Activated CD8-positive, alpha-beta T cell treated with anti-CD3 and anti-CD28 coated beads for 36 hours (primary cell): ENCODE measurements around the gene WDFY2. TPM values are rescaled to one million over a fixed set of nuclear protein-coding genes. Genes with fewer than 3 reads are reported as not detected.

Source experiments
- ATAC-seq: fragments of 200-7000 bp; cut with Tn5 transposase; one replicate; pipeline ENCODE4 v1.10.0; 2021; ENCODE audit warnings: mild to moderate bottlenecking, moderate library complexity
- CTCF ChIA-PET: fragments of 350-600 bp; sonication (Branson Sonifier 250); formaldehyde crosslinking; loops from one replicate; lab custom pipeline; 2021; ENCODE audit warnings: antibody characterized with exemption; lab: Charles Lee
- POLR2A ChIA-PET: fragments of 350-600 bp; sonication (Branson Sonifier 250); formaldehyde crosslinking; loops from one replicate; lab custom pipeline; 2021; ENCODE audit warnings: antibody characterized with exemption; lab: Charles Lee
- DNase-seq: peaks from one replicate; pipeline ENCODE4 v3.0.0-alpha.2; 2020
- H3K27ac Mint-ChIP-seq: one replicate; pipeline ENCODE4 v1.8.0; 2021; ENCODE audit warnings: mild to moderate bottlenecking, mixed read lengths
- H3K27me3 Mint-ChIP-seq: one replicate; pipeline ENCODE4 v1.8.0; 2021; ENCODE audit warnings: mixed read lengths
- H3K36me3 Mint-ChIP-seq: one replicate; pipeline ENCODE4 v1.8.0; 2021; ENCODE audit warnings: low read depth, mixed read lengths
- H3K4me1 Mint-ChIP-seq: one replicate; pipeline ENCODE4 v1.8.0; 2021; ENCODE audit warnings: low read depth, mixed read lengths
- H3K4me3 Mint-ChIP-seq: one replicate; pipeline ENCODE4 v1.8.0; 2021; ENCODE audit warnings: mild to moderate bottlenecking, moderate library complexity, mixed read lengths
- H3K9me3 Mint-ChIP-seq: one replicate; pipeline ENCODE4 v1.8.0; 2021; ENCODE audit warnings: mixed read lengths
- intact Hi-C: fragments of 100-400 bp; cut with micrococcal nuclease; formaldehyde crosslinking; loops from one replicate; pipeline ENCODE4 v1.10.0; 2022
- total RNA-seq, 2 experiments: library from RNA; stranded (reverse); gene quantifications; one replicate each; pipeline ENCODE4 v1.2.3, GENCODE V29; 2021
- TF ChIP-seq, protein P1 (sequence below): fragments of 200-600 bp; IDR thresholded peaks from one replicate; pipeline ENCODE4 v1.8.0; 2022; ENCODE audit warnings: antibody characterized with exemption, mild to moderate bottlenecking

Gene WDFY2
- total RNA-seq, 2 experiments from 2014 or later, result 11.2 to 11.6 TPM

DNA sequence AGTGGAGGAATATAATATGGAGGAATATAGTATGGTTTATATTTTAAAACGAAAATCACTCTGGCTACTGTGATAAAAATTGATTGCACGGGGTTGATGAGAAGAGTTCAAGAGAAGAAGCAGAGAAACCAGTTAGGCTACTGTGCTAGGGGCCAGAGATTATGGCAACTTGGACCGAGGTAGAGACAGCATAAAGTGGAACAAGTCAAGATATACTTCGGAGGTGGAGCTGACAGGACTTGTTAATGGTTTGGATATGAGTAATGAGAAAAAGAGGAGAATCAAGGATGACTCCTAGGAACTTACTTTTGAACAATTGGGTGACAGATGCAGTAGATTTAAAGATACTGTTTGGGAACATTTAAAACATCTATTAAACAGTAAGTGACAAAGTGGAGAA, 6.6 kb upstream of the WDFY2 start:
- Mint-ChIP-seq H3K27ac (no peak overlapping the region), H3K36me3 (no peaks in the 10 kb centered on the region), H3K4me3 (no peak overlapping the region), H3K27me3 (no peaks in the 10 kb centered on the region), H3K4me1 (no peaks in the 10 kb centered on the region), H3K9me3 (no peaks in the 10 kb centered on the region)
- CTCF ChIA-PET, result no interaction called here
- POLR2A ChIA-PET, result no interaction called here
- DNase-seq (no peak), ATAC-seq (no peak)
- TF ChIP-seq, protein P1, sequence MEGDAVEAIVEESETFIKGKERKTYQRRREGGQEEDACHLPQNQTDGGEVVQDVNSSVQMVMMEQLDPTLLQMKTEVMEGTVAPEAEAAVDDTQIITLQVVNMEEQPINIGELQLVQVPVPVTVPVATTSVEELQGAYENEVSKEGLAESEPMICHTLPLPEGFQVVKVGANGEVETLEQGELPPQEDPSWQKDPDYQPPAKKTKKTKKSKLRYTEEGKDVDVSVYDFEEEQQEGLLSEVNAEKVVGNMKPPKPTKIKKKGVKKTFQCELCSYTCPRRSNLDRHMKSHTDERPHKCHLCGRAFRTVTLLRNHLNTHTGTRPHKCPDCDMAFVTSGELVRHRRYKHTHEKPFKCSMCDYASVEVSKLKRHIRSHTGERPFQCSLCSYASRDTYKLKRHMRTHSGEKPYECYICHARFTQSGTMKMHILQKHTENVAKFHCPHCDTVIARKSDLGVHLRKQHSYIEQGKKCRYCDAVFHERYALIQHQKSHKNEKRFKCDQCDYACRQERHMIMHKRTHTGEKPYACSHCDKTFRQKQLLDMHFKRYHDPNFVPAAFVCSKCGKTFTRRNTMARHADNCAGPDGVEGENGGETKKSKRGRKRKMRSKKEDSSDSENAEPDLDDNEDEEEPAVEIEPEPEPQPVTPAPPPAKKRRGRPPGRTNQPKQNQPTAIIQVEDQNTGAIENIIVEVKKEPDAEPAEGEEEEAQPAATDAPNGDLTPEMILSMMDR, result no peak
- intact Hi-C loops, result no loop called here

DNA sequence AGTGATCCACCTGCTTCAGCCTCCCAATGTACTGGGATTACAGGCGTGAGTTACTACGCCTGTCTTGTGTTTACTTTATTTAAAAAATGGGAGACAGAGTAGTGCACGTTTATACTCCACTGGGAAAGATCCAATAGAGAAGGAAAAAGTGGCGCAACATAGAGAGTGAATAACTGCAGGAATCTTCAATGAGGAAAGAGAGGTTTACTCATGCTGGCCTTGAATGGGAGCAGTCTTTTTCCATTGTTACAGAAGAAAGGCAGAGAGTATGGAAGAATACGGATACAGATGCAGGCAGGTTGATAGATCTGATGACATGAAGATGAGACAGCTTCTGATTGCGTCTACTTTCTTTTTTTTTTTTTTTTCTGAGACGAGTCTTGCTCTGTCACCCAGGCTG, 4.6 kb upstream of the WDFY2 start:
- no peak for DNase-seq
- Mint-ChIP-seq H3K9me3 (no peaks in the 10 kb centered on the region), H3K27me3 (no peaks in the 10 kb centered on the region), H3K4me1 (peaks cover 9% of the 10 kb centered on the region), H3K4me3 (no peak overlapping the region), H3K27ac (no peak overlapping the region), H3K36me3 (no peaks in the 10 kb centered on the region)
- POLR2A ChIA-PET, result no interaction called here
- no peak for ATAC-seq
- CTCF ChIA-PET, result no interaction called here
- TF ChIP-seq, protein P1, result no peak
- intact Hi-C loops, result no loop called here

DNA sequence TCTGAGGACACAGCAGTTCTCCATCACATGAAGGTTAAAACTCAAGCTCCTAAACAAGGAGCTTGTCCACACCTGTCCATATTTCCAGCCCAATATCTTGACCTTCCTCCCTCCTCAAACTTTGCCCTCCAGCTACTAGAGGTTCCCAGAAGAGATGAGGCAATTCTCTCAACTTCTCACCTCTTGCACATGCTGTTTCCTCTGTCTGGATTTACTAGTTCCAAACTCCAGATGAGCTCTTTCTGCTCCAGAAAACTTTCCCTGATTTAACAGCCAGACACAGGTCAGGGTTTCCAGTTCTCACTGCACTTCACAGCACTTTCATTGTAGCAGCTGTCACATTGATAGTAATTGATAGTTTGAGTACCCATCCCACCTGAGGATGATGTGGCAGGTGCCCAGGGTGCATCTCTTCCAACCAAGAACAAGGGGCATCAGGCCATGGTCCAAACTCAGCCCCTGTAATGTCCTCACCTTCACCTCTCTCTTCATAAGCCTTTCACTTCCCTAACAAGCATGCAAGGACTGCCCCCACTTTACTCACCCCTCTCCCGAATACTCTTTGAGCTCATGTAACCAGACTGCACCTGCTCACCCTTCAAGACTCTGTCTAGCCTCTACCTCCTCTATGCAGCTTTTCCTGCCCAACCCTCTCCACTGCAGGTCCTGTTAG, 3.0 kb upstream of the WDFY2 start:
- intact Hi-C loops, result no loop called here
- CTCF ChIA-PET, result interaction anchor here (0.8 to 1.0 kb wide), 2 partner anchors 183 to 217 kb away, joined by 3 to 4 read pairs; no protein-coding TSS in a partner anchor
- H3K4me1 Mint-ChIP-seq, result peaks cover 16% of the 10 kb centered on the region
- H3K36me3 Mint-ChIP-seq, result peaks cover 2% of the 10 kb centered on the region
- TF ChIP-seq, protein P1, result no peak
- DNase-seq (no peak), ATAC-seq (no peak)
- H3K27me3 Mint-ChIP-seq, result no peaks in the 10 kb centered on the region
- no peak overlapping the region for H3K4me3 Mint-ChIP-seq
- no peak overlapping the region for H3K27ac Mint-ChIP-seq
- POLR2A ChIA-PET, result interaction anchor here (0.6 to 1.1 kb wide), 3 partner anchors 128 to 201 kb away, joined by 3 to 4 read pairs (median 3); partner anchors contain the start of gene INTS6
- no peaks in the 10 kb centered on the region for H3K9me3 Mint-ChIP-seq

DNA sequence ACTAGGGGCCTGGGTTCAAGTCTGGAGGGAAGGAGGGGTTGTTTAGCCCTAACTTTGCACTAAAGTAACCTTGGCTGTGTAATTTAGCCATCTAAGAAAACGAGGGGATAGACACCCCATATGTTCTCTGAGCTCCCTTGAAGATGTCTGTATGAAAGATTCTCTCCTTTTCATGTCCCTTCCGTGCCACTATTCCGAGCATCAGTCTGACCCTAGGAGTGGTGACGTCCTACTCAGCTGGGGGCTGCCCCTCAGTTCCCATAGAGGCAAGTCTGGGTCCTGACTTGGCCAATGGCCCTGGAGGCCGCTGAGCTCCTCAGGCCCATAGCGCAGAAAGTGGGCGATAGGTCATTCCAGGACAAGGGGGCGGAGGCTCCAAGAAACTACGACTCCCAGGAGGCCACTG, 790 bp upstream of the WDFY2 start:
- DNase-seq, result no peak
- TF ChIP-seq, protein P1, result no peak
- H3K4me1 Mint-ChIP-seq, result peaks cover 31% of the 10 kb centered on the region
- H3K9me3 Mint-ChIP-seq, result no peaks in the 10 kb centered on the region
- CTCF ChIA-PET, result interaction anchor here (0.7 to 1.3 kb wide), 2 partner anchors 215 to 232 kb away, joined by 3 read pairs; no protein-coding TSS in a partner anchor
- peak overlapping the region; percentile 80 for H3K4me3 Mint-ChIP-seq
- peak overlapping the region; percentile 96 for H3K27ac Mint-ChIP-seq
- ATAC-seq, result no peak
- no peaks in the 10 kb centered on the region for H3K27me3 Mint-ChIP-seq
- intact Hi-C loops, result no loop called here
- POLR2A ChIA-PET, result interaction anchor here (0.8 to 2.3 kb wide), 3 partner anchors 25 to 1394 kb away, joined by 3 to 7 read pairs (median 3); no protein-coding TSS in a partner anchor
- peaks cover 2% of the 10 kb centered on the region for H3K36me3 Mint-ChIP-seq
